Inflammatory macrophage treated with lipopolysaccharide for 1 hour (primary cell): ENCODE results near the gene TPK1.
"Not testable (repeated sequence)": the region's sequence is repeated elsewhere in the genome, so short reads cannot be mapped to it uniquely, and the experiment has no call there.

Source experiments
- DNase-seq, 2 donors: peaks; one replicate each; pipeline ENCODE4 v3.0.0-alpha.2; 2020 to 2022

TPK1 gene

GRCh38 chr7:144455040-144455404 is 380.8 kb downstream of the TPK1 start:
- no peak for DNase-seq

- DNase-seq = no peak
These were observed 381.4 kb downstream of the TPK1 start for GRCh38 chr7:144454256-144455039.

- no peak for DNase-seq
These were observed 383.8 kb downstream of the TPK1 start for GRCh38 chr7:144452064-144452463.

- no peak for DNase-seq
These were observed 390.3 kb downstream of the TPK1 start for GRCh38 chr7:144445590-144445989.

- no peak for DNase-seq
These were observed 396.1 kb downstream of the TPK1 start for GRCh38 chr7:144439717-144440205.

- DNase-seq = no peak
These were observed 397.1 kb downstream of the TPK1 start for GRCh38 chr7:144438759-144439158.

GRCh38 chr7:144437370-144438191 is 398.3 kb downstream of the TPK1 start:
- DNase-seq = peak; percentile 27 to 80

- no peak for DNase-seq
These were observed 399.4 kb downstream of the TPK1 start for GRCh38 chr7:144436500-144436899.

- no peak for DNase-seq
These were observed 407.4 kb downstream of the TPK1 start for GRCh38 chr7:144428431-144428830.

GRCh38 chr7:144427539-144427938 is 408.3 kb downstream of the TPK1 start:
- not testable (repeated sequence) for DNase-seq

GRCh38 chr7:144418931-144419330 is 416.9 kb downstream of the TPK1 start:
- not testable (repeated sequence) for DNase-seq

GRCh38 chr7:144416341-144416740 is 419.5 kb downstream of the TPK1 start:
- no peak for DNase-seq

- DNase-seq = no peak
These were observed 420.0 kb downstream of the TPK1 start for GRCh38 chr7:144415858-144416257.

- peak; percentile 7 to 44 for DNase-seq
These were observed 421.0 kb downstream of the TPK1 start for GRCh38 chr7:144414815-144415214.

GRCh38 chr7:144410441-144410840 is 425.4 kb downstream of the TPK1 start:
- DNase-seq = no peak

- no peak for DNase-seq
These were observed 427.7 kb downstream of the TPK1 start for GRCh38 chr7:144408121-144408520.

GRCh38 chr7:144407266-144407931 is 428.5 kb downstream of the TPK1 start:
- DNase-seq = no peak

GRCh38 chr7:144404946-144405345 is 430.9 kb downstream of the TPK1 start:
- no peak for DNase-seq

GRCh38 chr7:144403649-144404061 is 432.2 kb downstream of the TPK1 start, which contains the start of gene NOBOX:
Gene NOBOX, minus strand, starts transcription at chr7:144403693.
- DNase-seq = no peak

- no peak for DNase-seq
These were observed 432.8 kb downstream of the TPK1 start for GRCh38 chr7:144403102-144403501.
